ENCODE measurements around the gene PRR3. TPM values are rescaled to one million over a fixed set of nuclear protein-coding genes. Genes with fewer than 3 reads are reported as not detected.
A peak's percentile ranks its signal among the peaks of the same experiment; 100 is the strongest.

Gene PRR3
- total RNA-seq, 1 experiment from 2014 or later = 6.1 TPM

GRCh38 chr6:30556066-30556905 is 809 bp upstream of the PRR3 start, which contains the start of gene GNL1:
TSS of gene GNL1 (minus strand) at chr6:30556489. CDS start at chr6:30556203, 286 bp downstream.
- ChIA-PET CTCF (no interaction called here), POLR2A (ENCODE audit: unreplicated experiment) (interaction anchor here (0.6 to 1.6 kb wide), 2 partner anchors 44 to 59 kb away, joined by 4 to 6 read pairs; no protein-coding TSS in a partner anchor)
- peak within 1 kb of the TSS; percentile 86 for H3K9ac ChIP-seq (ENCODE audit: low read length)
- peaks cover 6% of the 10 kb centered on the region; the same call in 1 of the 2 replicates for H3K36me3 ChIP-seq (ENCODE audit: low read depth, low read length)
- H3K9me3 ChIP-seq (ENCODE audit: low read length) = no peaks in the 10 kb centered on the region
- H3K79me2 ChIP-seq (ENCODE audit: low read length) = peaks cover 41% of the 10 kb centered on the region
- H2AFZ ChIP-seq (ENCODE audit: low read length) = peak within 1 kb of the TSS; percentile 99
- H3K4me3 ChIP-seq (ENCODE audit: low read length) = peak within 1 kb of the TSS; percentile 77
- H3K9me2 ChIP-seq (replicated peaks; ENCODE audit: low read length) = no peaks in the 10 kb centered on the region
- peak within 1 kb of the TSS; percentile 90 for H3K4me2 ChIP-seq (ENCODE audit: low read length)
- no peaks in the 10 kb centered on the region for H3K27me3 ChIP-seq (ENCODE audit: low read length)
- H3F3A ChIP-seq (ENCODE audit: low read length, unreplicated experiment) = no peaks in the 10 kb centered on the region
- ATAC-seq (peak; percentile 89), DNase-seq (peak; percentile 93)
- H3K4me1 ChIP-seq (ENCODE audit: insufficient read depth, low read length) = peaks cover 20% of the 10 kb centered on the region
- no peaks in the 10 kb centered on the region for H4K20me1 ChIP-seq (ENCODE audit: low read length)
- TF ChIP-seq, protein P1, sequence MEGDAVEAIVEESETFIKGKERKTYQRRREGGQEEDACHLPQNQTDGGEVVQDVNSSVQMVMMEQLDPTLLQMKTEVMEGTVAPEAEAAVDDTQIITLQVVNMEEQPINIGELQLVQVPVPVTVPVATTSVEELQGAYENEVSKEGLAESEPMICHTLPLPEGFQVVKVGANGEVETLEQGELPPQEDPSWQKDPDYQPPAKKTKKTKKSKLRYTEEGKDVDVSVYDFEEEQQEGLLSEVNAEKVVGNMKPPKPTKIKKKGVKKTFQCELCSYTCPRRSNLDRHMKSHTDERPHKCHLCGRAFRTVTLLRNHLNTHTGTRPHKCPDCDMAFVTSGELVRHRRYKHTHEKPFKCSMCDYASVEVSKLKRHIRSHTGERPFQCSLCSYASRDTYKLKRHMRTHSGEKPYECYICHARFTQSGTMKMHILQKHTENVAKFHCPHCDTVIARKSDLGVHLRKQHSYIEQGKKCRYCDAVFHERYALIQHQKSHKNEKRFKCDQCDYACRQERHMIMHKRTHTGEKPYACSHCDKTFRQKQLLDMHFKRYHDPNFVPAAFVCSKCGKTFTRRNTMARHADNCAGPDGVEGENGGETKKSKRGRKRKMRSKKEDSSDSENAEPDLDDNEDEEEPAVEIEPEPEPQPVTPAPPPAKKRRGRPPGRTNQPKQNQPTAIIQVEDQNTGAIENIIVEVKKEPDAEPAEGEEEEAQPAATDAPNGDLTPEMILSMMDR (conservative IDR thresholded peaks at IDR 0.05; ENCODE audit: low read depth, low read length) = no peak
- TF ChIP-seq EZH2phosphoT487 (IDR thresholded peaks at IDR 0.05; ENCODE audit: borderline replicate concordance, low read length) (no peak), EZH2 (IDR thresholded peaks at IDR 0.05; ENCODE audit: low read length, unreplicated experiment) (no peak)
- intact Hi-C loops (cut with micrococcal nuclease) = no loop called here
- no TSS peak for BruUV-seq (replicated peaks)
- H3K27ac ChIP-seq (ENCODE audit: low read length) = peak within 1 kb of the TSS; percentile 77

DNA sequence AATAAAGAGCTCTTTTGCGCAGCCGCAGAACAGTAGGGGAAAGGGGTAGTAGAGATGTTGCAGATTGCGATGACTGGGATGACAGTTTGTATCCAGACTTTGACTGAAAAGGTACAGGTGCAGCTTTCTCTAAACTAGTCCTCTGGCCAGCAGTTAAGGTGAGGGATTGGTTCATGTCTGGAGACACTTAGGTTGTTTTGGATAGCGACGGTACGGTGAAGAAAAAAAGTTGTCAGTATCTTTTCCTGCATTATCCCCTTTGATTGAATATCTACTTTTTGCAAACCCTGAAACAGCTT is 537 bp downstream of the PRR3 start:
- intact Hi-C loops (cut with micrococcal nuclease) = no loop called here
- Histone ChIP-seq H3K9me2 (replicated peaks; ENCODE audit: low read length) (no peaks in the 10 kb centered on the region), H3K4me2 (ENCODE audit: low read length) (peak overlapping the region; percentile 90), H4K20me1 (ENCODE audit: low read length) (no peaks in the 10 kb centered on the region), H3K79me2 (ENCODE audit: low read length) (peaks cover 41% of the 10 kb centered on the region), H3K36me3 (ENCODE audit: low read depth, low read length) (peaks cover 16% of the 10 kb centered on the region), H3K9ac (ENCODE audit: low read length) (peak overlapping the region; percentile 86), H2AFZ (ENCODE audit: low read length) (peak overlapping the region; percentile 99), H3F3A (ENCODE audit: low read length, unreplicated experiment) (no peaks in the 10 kb centered on the region), H3K27ac (ENCODE audit: low read length) (peak overlapping the region; percentile 77), H3K4me1 (ENCODE audit: insufficient read depth, low read length) (peaks cover 20% of the 10 kb centered on the region), H3K9me3 (ENCODE audit: low read length) (no peaks in the 10 kb centered on the region), H3K27me3 (ENCODE audit: low read length) (no peaks in the 10 kb centered on the region), H3K4me3 (ENCODE audit: low read length) (peak overlapping the region; percentile 77)
- ATAC-seq (no peak), DNase-seq (peak; percentile 54)
- ChIA-PET POLR2A (ENCODE audit: unreplicated experiment) (interaction anchor here (0.6 to 1.6 kb wide), 2 partner anchors 13 to 57 kb away, joined by 3 to 6 read pairs; partner anchors contain the start of gene ABCF1), CTCF (interaction anchor here (1.2 kb wide), 1 partner anchor 13 kb away, joined by 3 read pairs; no protein-coding TSS in a partner anchor)
- TF ChIP-seq, protein P1 (conservative IDR thresholded peaks at IDR 0.05; ENCODE audit: low read depth, low read length) = no peak
- no peak for TF ChIP-seq EZH2phosphoT487 (IDR thresholded peaks at IDR 0.05; ENCODE audit: borderline replicate concordance, low read length)
- no peak for TF ChIP-seq EZH2 (IDR thresholded peaks at IDR 0.05; ENCODE audit: low read length, unreplicated experiment)
- BruUV-seq (replicated peaks) = no TSS peak

DNA sequence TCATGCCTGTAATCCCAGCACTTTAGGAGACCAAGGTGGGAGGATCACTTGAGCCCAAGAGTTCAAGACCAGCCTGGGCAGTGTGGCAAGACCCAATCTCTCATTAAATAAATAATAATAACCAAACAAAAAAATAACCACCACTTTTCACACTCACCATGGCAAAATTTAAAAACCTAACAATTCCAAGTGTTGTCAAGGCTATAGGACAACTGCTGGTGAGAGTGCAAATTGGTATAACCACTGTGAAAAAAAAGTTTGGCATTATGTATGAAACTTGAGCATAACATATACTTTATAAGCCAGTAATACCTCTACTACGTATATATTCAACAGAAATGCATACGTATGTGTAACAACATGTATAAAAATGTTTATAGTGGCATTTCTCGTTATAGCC is 3.8 kb downstream of the PRR3 start:
- Histone ChIP-seq H4K20me1 (ENCODE audit: low read length) (no peaks in the 10 kb centered on the region), H3K4me2 (ENCODE audit: low read length) (no peak overlapping the region), H2AFZ (ENCODE audit: low read length) (no peak overlapping the region), H3K79me2 (ENCODE audit: low read length) (peaks cover 27% of the 10 kb centered on the region), H3K4me1 (ENCODE audit: insufficient read depth, low read length) (peaks cover 12% of the 10 kb centered on the region), H3K9me2 (replicated peaks; ENCODE audit: low read length) (no peaks in the 10 kb centered on the region), H3K9ac (ENCODE audit: low read length) (no peak overlapping the region), H3F3A (ENCODE audit: low read length, unreplicated experiment) (peaks cover 3% of the 10 kb centered on the region), H3K9me3 (ENCODE audit: low read length) (no peaks in the 10 kb centered on the region), H3K27me3 (ENCODE audit: low read length) (no peaks in the 10 kb centered on the region), H3K36me3 (ENCODE audit: low read depth, low read length) (peaks cover 24% of the 10 kb centered on the region), H3K4me3 (ENCODE audit: low read length) (no peak overlapping the region), H3K27ac (ENCODE audit: low read length) (no peak overlapping the region)
- no peak for TF ChIP-seq EZH2phosphoT487 (IDR thresholded peaks at IDR 0.05; ENCODE audit: borderline replicate concordance, low read length)
- TF ChIP-seq, protein P1 (conservative IDR thresholded peaks at IDR 0.05; ENCODE audit: low read depth, low read length) = no peak
- TF ChIP-seq EZH2 (IDR thresholded peaks at IDR 0.05; ENCODE audit: low read length, unreplicated experiment) = no peak
- POLR2A ChIA-PET (ENCODE audit: unreplicated experiment) = no interaction called here
- DNase-seq (no peak), ATAC-seq (no peak)
- no TSS peak for BruUV-seq (replicated peaks)
- intact Hi-C loops (cut with micrococcal nuclease) = no loop called here
- CTCF ChIA-PET = interaction anchor here (0.5 kb wide), 1 partner anchor 37 kb away, joined by 10 read pairs; no protein-coding TSS in a partner anchor

All from PC-3 (cell line).